CD4-positive, alpha-beta T cell treated with Interleukin-21 for 1 hour (primary cell): ENCODE measurements around the gene ADAMTS8.

Experiments used
- DNase-seq: peaks from one replicate; pipeline ENCODE4 v3.0.0-alpha.2; 2020

Gene ADAMTS8

GRCh38 chr11:130428316-130429119 lies at the start of gene ADAMTS8:
Gene ADAMTS8, minus strand, starts transcription at chr11:130428609. Its CDS starts 323 bp downstream, at chr11:130428286.
- DNase-seq = no peak

- no peak for DNase-seq
Observed at GRCh38 chr11:130477586-130478203, 49.3 kb upstream of the ADAMTS8 start.

- no peak for DNase-seq
Observed at GRCh38 chr11:130476922-130477491, 48.6 kb upstream of the ADAMTS8 start.

- DNase-seq = no peak
Observed at GRCh38 chr11:130476200-130476921, 48.0 kb upstream of the ADAMTS8 start.

GRCh38 chr11:130475426-130476053 lies 47.1 kb upstream of the ADAMTS8 start:
- DNase-seq = no peak

- no peak for DNase-seq
Observed at GRCh38 chr11:130474637-130475400, 46.4 kb upstream of the ADAMTS8 start.

GRCh38 chr11:130473795-130474377 lies 45.5 kb upstream of the ADAMTS8 start:
- no peak for DNase-seq

- no peak for DNase-seq
Observed at GRCh38 chr11:130473056-130473794, 44.8 kb upstream of the ADAMTS8 start.

- no peak for DNase-seq
Observed at GRCh38 chr11:130472434-130472961, 44.1 kb upstream of the ADAMTS8 start.

- no peak for DNase-seq
Observed at GRCh38 chr11:130471731-130472433, 43.5 kb upstream of the ADAMTS8 start.

- no peak for DNase-seq
Observed at GRCh38 chr11:130470832-130471706, 42.7 kb upstream of the ADAMTS8 start.

GRCh38 chr11:130469181-130469580 lies 40.8 kb upstream of the ADAMTS8 start:
- DNase-seq = no peak

GRCh38 chr11:130467116-130467900 lies 38.9 kb upstream of the ADAMTS8 start:
- DNase-seq = no peak

GRCh38 chr11:130465263-130465662 lies 36.9 kb upstream of the ADAMTS8 start:
- no peak for DNase-seq

GRCh38 chr11:130464291-130464812 lies 35.9 kb upstream of the ADAMTS8 start:
- DNase-seq = no peak

- DNase-seq = no peak
Observed at GRCh38 chr11:130462931-130463330, 34.5 kb upstream of the ADAMTS8 start.

- DNase-seq = no peak
Observed at GRCh38 chr11:130462101-130462885, 33.9 kb upstream of the ADAMTS8 start.
